NCI-H82 (cell line): ENCODE data around the gene SLC8A2.

Experiments used
- DNase-seq: peaks from one replicate; lab custom pipeline; 2025; lab: John Stamatoyannopoulos, UW

The SLC8A2 gene

GRCh38 chr19:47430041-47430802 is 41.5 kb downstream of the SLC8A2 start:
- DNase-seq, result no peak

GRCh38 chr19:47429140-47429793 is 42.4 kb downstream of the SLC8A2 start:
- DNase-seq, result peak; percentile 44

GRCh38 chr19:47428177-47428894 is 43.4 kb downstream of the SLC8A2 start:
- DNase-seq, result peak; percentile 100

DNA sequence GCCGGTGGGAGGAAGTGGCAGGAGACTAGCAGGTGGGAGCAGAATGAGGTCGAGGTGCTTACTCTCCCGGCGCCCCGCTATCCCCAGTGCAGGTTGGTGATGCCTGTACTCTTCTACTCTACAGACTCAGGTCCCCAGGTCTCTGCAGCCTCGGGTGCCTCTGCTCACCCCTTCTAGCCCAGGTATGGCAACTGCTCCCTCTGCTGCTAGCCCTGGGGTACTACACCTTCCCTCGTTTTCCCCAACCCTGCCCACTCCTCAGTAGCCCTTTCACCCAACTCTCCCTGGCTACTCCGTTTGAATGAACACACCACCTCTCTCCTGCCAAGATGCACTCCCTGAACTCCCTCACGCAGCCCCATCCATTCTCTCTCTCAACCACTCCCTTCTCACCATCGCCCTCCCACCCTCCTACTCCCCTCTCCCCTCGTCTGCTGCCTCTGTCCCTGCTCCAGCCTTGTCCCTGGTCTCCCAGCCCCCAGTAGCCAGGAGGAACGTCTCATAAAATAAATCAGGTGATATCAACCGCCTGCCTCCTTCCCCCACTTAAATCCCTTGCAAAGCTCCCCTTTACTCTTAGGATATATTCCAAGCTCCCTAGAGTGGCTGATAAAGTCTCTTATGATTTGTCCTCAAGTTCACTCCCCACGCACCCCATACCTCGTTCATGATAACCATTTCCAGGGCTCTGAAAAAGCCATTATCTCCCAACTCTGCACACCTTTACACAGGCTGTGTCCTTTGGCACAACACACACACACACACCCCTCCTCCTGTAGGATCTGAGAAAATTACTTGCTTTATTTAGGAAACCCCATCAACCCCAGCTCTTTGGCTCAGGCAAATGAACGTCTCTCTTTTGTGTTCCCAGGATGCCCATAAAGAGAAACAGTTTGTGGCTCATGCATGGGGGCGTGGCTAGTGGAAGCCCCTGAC is 44.2 kb downstream of the SLC8A2 start:
- peak; percentile 91 for DNase-seq

- DNase-seq, result peak; percentile 26
Measured at GRCh38 chr19:47423203-47423882, 48.4 kb downstream of the SLC8A2 start.

GRCh38 chr19:47422417-47423163 is 49.1 kb downstream of the SLC8A2 start:
- DNase-seq, result no peak

DNA sequence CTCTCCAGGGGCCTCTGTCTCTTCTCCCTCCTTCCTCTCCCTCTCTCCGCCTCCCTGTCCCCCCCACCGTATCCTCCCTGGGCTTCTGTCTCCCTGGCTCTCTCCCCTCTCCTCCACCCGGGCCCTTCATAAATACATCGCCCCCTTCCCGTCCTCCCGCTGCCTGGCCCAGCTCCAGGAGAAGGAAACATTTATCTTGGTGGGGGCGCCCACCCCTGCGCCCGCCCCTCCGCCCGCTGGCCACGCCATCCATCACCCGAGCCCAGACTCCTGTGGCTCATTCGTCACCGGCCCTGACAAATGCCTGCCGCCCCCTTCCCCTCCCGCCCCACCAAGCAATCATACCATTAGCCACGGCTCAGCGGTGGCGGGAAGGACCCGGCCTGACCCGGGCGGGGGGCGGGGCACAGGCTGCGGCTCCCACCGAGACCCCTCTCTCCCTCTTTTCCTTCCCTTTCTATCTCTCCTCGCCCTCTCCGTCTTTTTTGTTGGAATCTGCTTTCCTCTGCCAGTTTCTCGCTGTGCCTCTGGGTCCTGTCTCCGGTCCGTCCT is 49.8 kb downstream of the SLC8A2 start:
- DNase-seq, result peak; percentile 94

DNA sequence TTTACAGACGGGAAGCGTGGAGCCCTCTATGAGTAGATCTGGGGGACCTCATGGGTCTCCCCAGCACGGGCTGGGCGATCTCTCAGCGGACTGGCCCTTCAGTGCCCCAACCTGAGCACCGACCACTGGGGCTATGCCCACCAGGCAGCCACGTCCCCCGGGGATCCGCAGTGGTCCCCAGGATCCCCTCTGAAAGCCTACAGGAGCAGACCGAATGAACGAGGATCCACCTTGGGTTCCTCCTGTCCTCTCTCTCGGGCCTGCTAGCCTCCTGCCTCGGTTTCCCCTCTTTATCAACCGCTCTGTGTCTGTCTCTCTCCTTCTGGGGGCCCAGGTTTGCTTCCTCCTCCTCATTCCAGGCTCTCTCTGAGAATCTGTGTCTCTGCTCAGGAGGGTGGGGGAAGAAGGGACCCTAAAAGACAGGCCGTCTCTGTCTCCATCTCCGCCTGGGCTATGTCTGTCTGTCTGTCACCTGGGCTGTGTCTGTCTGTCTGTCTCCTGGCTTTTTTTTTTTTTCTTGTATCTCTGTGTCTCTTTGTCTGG is 50.4 kb downstream of the SLC8A2 start:
- DNase-seq, result no peak

DNA sequence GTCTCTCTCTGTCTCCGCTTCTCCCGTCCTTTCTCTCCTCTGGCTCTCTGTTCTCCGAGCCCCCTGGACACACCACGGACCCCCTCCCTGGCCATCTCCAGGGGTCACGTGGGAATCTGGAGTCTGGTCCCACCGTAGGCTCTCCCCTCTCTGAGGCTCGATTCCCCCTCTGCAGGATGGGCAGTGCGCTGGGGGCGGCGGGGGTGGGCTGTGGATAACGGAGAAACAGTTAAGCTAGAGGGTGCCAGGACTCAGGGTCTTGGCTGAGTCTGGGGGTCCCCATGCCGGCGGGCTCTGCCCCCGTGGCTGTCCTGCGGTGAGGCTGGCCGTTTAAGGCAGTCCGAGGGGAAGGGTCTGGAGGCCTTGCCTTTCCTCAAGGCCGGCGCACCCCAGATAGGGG is 51.9 kb downstream of the SLC8A2 start:
- DNase-seq, result no peak

- peak; percentile 58 for DNase-seq
Measured at GRCh38 chr19:47419030-47419783, 52.5 kb downstream of the SLC8A2 start, which contains the start of gene MEIS3. TSS of gene MEIS3 (minus strand) at chr19:47419527. CDS start at chr19:47419081, 446 bp downstream.

DNA sequence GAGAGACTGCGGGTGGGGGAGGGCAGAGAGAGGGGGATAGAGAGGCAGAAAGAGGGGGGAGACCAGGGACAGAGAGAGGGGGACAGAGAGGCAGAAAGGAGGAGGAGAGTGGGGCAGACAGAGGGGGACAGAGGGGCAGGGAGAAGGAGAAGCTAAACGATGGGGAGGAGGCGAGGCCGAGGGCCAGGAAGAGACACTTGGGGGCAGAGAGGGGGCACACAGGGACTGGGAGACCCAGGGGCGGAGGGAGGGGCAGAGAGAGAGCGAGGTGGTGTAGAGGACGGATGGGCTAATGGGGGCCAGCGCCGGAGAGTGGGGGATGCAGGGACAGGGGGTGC is 53.0 kb downstream of the SLC8A2 start:
- peak; percentile 58 for DNase-seq

- peak; percentile 41 for DNase-seq
Measured at GRCh38 chr19:47417746-47418691, 53.7 kb downstream of the SLC8A2 start.

GRCh38 chr19:47417107-47417745 is 54.5 kb downstream of the SLC8A2 start:
- no peak for DNase-seq

GRCh38 chr19:47416643-47416985 is 55.1 kb downstream of the SLC8A2 start:
- DNase-seq, result no peak

DNA sequence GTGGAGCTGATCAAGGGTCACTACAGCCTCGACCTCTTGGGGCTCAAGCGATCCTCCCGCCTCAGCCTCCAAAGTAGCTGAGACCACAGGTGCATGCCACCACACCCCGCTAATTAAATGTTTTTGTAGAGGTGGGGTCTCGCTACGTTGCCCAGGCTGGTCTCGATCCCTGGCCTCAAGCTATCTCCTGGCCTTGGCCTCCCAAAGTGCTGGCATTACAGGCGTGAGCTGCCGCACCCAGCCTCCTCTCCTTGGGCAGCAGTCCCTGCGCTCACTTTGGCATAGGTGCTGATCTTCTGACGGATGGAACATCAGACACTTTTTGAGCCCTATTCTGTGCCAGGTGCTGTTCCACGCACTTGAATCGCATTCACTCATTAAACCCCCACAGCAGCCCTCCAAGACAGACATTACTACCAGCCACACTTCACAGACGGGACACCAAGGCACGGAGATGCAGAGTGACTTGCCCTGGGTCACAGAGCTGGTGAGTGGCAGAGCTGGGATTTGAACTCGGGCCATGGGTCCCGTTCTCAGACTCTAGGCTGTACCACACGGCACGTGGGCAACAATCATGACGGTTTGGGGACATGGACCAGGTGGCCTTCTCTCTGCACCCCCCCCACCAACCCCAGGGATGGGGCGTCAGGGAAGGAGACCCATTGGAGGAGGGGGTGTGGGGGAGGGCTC is 55.6 kb downstream of the SLC8A2 start:
- no peak for DNase-seq

GRCh38 chr19:47414469-47414868 is 57.2 kb downstream of the SLC8A2 start:
- peak; percentile 81 for DNase-seq

DNA sequence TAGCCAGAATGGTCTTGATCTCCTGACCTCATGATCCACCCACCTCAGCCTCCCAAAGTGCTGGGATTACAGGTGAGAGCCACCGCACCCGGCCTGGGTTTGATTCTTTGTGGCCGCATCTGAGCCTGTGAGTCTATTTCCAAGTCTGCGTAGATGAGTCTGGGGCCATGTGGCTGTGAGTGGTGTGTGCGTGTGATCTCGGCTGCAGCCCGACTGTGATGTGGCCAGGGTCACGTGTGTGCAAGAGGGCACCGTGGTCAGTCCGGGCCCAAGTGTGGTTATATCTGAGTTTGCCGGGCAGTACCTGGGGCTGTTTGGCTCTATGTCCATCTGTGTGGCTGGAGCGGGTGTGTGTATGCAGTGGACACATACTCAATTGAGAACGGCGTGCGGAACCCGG is 57.8 kb downstream of the SLC8A2 start:
- no peak for DNase-seq
